HL-60/S4 treated with retinoic acid at 250 ng/mL for 4 days and 3 days (cell line): Measurements from ENCODE around the gene XPA.

ENCODE experiments used
- in situ Hi-C: fragments of 300-500 bp; cut with MboI; formaldehyde crosslinking; loops from 2 replicates; pipeline ENCODE4 v1.7.0; 2022; ENCODE audit warnings: low sequenced_read_pairs

XPA gene

GRCh38 chr9:97660847-97661246, 36.3 kb downstream of the XPA start:
- in situ Hi-C loops: no loop called here

GRCh38 chr9:97660340-97660739, 36.8 kb downstream of the XPA start:
- in situ Hi-C loops: no loop called here

GRCh38 chr9:97659771-97660170, 37.4 kb downstream of the XPA start:
- in situ Hi-C loops: no loop called here

- in situ Hi-C loops: no loop called here
These were observed 38.4 kb downstream of the XPA start for GRCh38 chr9:97658707-97659106.

GRCh38 chr9:97651646-97652045, 45.5 kb downstream of the XPA start:
- in situ Hi-C loops: no loop called here

- in situ Hi-C loops: no loop called here
These were observed 49.1 kb downstream of the XPA start for GRCh38 chr9:97647996-97648395.

- in situ Hi-C loops: no loop called here
These were observed 51.4 kb downstream of the XPA start for GRCh38 chr9:97645720-97646119.

GRCh38 chr9:97640325-97640724, 56.8 kb downstream of the XPA start:
- in situ Hi-C loops: no loop called here

GRCh38 chr9:97638666-97639065, 58.5 kb downstream of the XPA start:
- in situ Hi-C loops: no loop called here

GRCh38 chr9:97636903-97637302, 60.2 kb downstream of the XPA start:
- in situ Hi-C loops: no loop called here

GRCh38 chr9:97635026-97635425, 62.1 kb downstream of the XPA start:
- in situ Hi-C loops: no loop called here

GRCh38 chr9:97633859-97634490, 63.2 kb downstream of the XPA start:
- in situ Hi-C loops: no loop called here

- in situ Hi-C loops: no loop called here
These were observed 63.9 kb downstream of the XPA start, which contains the start of the genes NCBP1 and TSTD2 for GRCh38 chr9:97632985-97633858. NCBP1 (plus strand) TSS chr9:97633821; CDS start chr9:97633882, 61 bp downstream. TSTD2 (minus strand) TSS chr9:97633368; CDS start chr9:97627562, 5,806 bp downstream.

- in situ Hi-C loops: no loop called here
These were observed 64.7 kb downstream of the XPA start for GRCh38 chr9:97632248-97632984.

- in situ Hi-C loops: no loop called here
These were observed 66.5 kb downstream of the XPA start for GRCh38 chr9:97630591-97630990.

GRCh38 chr9:97629156-97629555, 68.0 kb downstream of the XPA start:
- in situ Hi-C loops: no loop called here

GRCh38 chr9:97628668-97629067, 68.5 kb downstream of the XPA start:
- in situ Hi-C loops: no loop called here

- in situ Hi-C loops: no loop called here
These were observed 69.5 kb downstream of the XPA start for GRCh38 chr9:97627624-97628023.

GRCh38 chr9:97625620-97626019, 71.5 kb downstream of the XPA start:
- in situ Hi-C loops: no loop called here
